Measurements from ENCODE around the gene ZNF614. TPM values are rescaled to one million over a fixed set of nuclear protein-coding genes. Genes with fewer than 3 reads are reported as not detected.
A peak's percentile ranks its signal among the peaks of the same experiment; 100 is the strongest.

The ZNF614 gene
- total and polyA plus RNA-seq, 2 of the 13 experiments (the other 11 are each of a cell fraction or from before 2014, with no cell fraction given), result 13.0 to 22.8 TPM

DNA sequence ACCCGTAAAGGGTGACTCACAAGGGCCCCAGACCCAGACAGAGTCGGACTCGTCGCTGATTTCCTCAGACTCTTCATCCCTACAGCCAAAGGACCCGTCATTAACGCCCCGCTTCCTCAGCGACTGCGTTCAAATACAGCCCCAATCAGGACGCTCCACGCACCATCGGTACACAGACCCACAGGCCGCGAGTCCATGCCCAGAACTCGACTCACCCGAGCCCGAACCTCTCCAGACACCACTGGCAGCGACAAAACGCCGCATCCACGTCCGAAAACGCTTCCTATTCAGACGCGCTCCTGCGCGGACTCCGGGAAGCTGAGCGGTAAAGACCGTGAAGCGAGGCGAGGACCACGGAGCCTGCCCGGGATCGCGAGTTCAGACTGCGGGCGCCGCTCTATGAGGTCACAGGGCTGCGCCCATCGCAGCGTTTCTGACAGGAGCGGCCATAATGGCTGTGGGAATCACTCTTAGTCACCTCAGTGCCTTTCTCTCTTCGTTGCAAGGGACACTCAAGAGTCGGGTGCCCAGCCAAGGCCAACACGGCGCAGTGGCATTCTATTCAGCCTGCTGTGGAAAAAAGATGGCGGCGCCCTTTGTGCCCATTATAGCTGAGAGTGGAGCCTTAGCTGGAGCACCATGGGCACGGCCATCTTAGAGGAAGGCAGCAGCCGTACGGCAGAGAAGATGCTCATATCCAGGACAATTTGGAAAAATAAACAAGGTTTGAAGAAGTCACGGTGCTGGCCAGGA, at the start of gene ZNF614 (continued):
- TF ChIP-seq KLF12 (CRISPR knock-in tag; IDR thresholded peaks at IDR 0.05; ENCODE audit: borderline replicate concordance), result no peak; the same call in 1 of the 2 replicates
- no peak for TF ChIP-seq NFE2L2 (IDR thresholded peaks at IDR 0.05; ENCODE audit: low read length)
- TF ChIP-seq, protein P1, sequence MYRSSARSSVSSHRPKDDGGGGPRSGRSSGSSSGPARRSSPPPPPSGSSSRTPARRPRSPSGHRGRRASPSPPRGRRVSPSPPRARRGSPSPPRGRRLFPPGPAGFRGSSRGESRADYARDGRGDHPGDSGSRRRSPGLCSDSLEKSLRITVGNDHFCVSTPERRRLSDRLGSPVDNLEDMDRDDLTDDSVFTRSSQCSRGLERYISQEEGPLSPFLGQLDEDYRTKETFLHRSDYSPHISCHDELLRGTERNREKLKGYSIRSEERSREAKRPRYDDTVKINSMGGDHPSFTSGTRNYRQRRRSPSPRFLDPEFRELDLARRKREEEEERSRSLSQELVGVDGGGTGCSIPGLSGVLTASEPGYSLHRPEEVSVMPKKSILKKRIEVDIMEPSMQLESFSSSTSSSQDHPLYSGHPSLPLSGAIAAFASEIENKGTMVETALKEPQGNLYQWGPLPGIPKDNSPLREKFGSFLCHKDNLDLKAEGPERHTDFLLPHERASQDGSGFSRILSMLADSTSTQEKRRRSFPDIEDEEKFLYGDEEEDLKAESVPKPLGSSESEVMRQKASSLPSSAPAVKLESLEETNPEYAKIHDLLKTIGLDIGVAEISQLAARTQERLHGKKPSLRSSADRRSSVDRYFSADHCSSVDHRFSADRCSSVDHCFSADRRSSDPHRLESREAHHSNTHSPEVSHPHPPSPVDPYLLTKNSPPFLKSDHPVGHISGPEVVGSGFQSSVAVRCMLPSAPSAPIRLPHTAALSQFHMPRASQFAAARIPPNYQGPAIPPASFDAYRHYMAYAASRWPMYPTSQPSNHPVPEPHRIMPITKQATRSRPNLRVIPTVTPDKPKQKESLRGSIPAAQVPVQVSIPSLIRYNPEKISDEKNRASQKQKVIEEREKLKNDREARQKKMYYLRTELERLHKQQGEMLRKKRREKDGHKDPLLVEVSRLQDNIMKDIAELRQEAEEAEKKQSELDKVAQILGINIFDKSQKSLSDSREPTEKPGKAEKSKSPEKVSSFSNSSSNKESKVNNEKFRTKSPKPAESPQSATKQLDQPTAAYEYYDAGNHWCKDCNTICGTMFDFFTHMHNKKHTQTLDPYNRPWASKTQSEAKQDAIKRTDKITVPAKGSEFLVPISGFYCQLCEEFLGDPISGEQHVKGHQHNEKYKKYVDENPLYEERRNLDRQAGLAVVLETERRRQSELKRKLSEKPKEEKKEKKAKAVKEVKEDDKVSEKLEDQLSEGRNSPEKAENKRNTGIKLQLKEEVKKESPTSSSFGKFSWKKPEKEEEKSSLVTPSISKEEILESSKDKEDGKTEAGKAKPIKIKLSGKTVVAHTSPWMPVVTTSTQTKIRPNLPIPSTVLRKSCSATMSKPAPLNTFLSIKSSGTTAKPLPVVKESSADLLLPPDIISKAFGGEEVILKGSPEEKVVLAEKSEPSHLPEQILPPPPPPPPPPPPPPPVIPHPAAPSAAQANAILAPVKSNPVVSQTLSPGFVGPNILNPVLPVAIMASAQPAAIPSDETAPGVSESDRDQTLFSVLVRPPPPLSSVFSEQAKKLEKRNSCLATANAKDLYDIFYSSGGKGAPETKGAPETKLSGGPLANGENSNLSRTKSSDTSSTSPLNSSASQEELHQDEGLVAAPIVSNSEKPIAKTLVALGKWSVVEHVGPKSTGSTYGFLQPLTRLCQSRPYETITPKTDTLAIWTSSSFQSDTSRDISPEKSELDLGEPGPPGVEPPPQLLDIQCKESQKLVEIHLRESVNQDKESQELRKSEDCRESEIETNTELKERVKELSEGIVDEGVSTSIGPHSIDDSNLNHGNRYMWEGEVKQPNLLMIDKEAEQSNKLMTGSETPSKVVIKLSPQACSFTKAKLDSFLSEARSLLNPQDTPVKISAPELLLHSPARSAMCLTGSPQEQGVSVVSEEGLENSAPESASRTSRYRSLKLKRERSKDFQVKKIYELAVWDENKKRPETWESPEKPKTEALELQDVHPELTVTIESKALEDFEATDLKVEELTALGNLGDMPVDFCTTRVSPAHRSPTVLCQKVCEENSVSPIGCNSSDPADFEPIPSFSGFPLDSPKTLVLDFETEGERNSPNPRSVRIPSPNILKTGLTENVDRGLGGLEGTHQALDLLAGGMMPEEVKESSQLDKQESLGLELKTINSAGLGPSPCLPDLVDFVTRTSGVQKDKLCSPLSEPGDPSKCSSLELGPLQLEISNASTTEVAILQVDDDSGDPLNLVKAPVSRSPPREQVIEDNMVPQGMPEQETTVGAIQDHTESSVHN (CRISPR knock-in tag; IDR thresholded peaks at IDR 0.05), result 0 out of 2 replicates have a peak, but pooled peaks have one; percentile 27
- TF ChIP-seq, protein P2, sequence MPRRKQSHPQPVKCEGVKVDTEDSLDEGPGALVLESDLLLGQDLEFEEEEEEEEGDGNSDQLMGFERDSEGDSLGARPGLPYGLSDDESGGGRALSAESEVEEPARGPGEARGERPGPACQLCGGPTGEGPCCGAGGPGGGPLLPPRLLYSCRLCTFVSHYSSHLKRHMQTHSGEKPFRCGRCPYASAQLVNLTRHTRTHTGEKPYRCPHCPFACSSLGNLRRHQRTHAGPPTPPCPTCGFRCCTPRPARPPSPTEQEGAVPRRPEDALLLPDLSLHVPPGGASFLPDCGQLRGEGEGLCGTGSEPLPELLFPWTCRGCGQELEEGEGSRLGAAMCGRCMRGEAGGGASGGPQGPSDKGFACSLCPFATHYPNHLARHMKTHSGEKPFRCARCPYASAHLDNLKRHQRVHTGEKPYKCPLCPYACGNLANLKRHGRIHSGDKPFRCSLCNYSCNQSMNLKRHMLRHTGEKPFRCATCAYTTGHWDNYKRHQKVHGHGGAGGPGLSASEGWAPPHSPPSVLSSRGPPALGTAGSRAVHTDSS (CRISPR knock-in tag; conservative IDR thresholded peaks at IDR 0.05), result no peak
- TF ChIP-seq SIN3B (IDR thresholded peaks at IDR 0.05; ENCODE audit: low read length), result peak; percentile 88
- 0 out of 2 replicates have a peak, but pooled peaks have one; percentile 37 for TF ChIP-seq ZNF761 (CRISPR knock-in tag; conservative IDR thresholded peaks at IDR 0.05)
- TF ChIP-seq, protein P3, sequence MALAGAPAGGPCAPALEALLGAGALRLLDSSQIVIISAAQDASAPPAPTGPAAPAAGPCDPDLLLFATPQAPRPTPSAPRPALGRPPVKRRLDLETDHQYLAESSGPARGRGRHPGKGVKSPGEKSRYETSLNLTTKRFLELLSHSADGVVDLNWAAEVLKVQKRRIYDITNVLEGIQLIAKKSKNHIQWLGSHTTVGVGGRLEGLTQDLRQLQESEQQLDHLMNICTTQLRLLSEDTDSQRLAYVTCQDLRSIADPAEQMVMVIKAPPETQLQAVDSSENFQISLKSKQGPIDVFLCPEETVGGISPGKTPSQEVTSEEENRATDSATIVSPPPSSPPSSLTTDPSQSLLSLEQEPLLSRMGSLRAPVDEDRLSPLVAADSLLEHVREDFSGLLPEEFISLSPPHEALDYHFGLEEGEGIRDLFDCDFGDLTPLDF (CRISPR knock-in tag; IDR thresholded peaks at IDR 0.05), result peak; percentile 74
- TF ChIP-seq AGO2 (optimal IDR thresholded peaks at IDR 0.05; ENCODE audit: low read depth, low read length), result peak; percentile 79
- TF ChIP-seq, protein P4, sequence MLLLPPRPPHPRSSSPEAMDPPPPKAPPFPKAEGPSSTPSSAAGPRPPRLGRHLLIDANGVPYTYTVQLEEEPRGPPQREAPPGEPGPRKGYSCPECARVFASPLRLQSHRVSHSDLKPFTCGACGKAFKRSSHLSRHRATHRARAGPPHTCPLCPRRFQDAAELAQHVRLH (CRISPR knock-in tag; IDR thresholded peaks at IDR 0.05; ENCODE audit: borderline replicate concordance, low read depth), result peak; percentile 97
- TF ChIP-seq ZNF33A (CRISPR knock-in tag; IDR thresholded peaks at IDR 0.05; ENCODE audit: borderline replicate concordance), result no peak
- peak; percentile 62; the same call in 1 of the 2 replicates for TF ChIP-seq ZNF136 (CRISPR knock-in tag; IDR thresholded peaks at IDR 0.05; ENCODE audit: low read depth)
- TF ChIP-seq ZNF572 (CRISPR knock-in tag; IDR thresholded peaks at IDR 0.05), result 0 out of 2 replicates have a peak, but pooled peaks have one; percentile 34
- no peak for TF ChIP-seq ZNF720 (CRISPR knock-in tag; IDR thresholded peaks at IDR 0.05)
- TF ChIP-seq, protein P5, sequence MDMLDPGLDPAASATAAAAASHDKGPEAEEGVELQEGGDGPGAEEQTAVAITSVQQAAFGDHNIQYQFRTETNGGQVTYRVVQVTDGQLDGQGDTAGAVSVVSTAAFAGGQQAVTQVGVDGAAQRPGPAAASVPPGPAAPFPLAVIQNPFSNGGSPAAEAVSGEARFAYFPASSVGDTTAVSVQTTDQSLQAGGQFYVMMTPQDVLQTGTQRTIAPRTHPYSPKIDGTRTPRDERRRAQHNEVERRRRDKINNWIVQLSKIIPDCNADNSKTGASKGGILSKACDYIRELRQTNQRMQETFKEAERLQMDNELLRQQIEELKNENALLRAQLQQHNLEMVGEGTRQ (IDR thresholded peaks at IDR 0.05; ENCODE audit: low read depth, low read length), result no peak
- TF ChIP-seq, protein P5 (CRISPR knock-in tag; IDR thresholded peaks at IDR 0.05; ENCODE audit: borderline replicate concordance), result no peak

All from HepG2 (cell line).